Measurements from ENCODE around the gene ESRP2.
A peak's percentile ranks its signal among the peaks of the same experiment; 100 is the strongest.

Gene ESRP2

DNA sequence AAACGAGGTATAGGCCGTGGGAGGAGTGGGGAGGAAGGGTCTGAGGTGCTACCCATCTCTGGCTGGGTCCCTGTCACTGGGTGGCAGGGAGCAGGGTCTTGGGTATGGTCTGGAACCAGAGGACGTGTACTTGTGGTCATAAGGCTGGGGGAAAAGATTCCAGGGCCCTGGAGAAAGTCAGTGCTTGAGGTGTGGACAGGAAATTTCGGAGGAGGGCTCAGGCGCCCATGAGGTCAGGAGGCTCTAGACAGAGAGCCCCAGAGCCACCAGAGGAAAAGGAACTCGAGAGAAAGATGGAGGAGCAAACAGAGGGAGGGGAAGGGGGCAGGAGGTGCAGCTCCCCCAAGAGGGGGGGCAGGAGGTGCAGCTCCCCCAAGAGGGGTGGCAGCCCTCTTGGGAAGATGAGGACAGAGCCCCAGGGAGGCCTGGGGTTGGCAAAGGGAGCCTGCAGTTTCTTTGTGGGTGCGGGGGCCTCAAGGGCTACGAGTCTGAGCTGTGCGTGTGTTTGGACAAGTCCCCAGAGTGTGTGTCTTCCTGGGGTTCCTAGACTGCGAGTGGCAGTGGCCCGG is 27.7 kb upstream of the ESRP2 start:
- DNase-seq (ENCODE audit: low read depth) = no peak

DNA sequence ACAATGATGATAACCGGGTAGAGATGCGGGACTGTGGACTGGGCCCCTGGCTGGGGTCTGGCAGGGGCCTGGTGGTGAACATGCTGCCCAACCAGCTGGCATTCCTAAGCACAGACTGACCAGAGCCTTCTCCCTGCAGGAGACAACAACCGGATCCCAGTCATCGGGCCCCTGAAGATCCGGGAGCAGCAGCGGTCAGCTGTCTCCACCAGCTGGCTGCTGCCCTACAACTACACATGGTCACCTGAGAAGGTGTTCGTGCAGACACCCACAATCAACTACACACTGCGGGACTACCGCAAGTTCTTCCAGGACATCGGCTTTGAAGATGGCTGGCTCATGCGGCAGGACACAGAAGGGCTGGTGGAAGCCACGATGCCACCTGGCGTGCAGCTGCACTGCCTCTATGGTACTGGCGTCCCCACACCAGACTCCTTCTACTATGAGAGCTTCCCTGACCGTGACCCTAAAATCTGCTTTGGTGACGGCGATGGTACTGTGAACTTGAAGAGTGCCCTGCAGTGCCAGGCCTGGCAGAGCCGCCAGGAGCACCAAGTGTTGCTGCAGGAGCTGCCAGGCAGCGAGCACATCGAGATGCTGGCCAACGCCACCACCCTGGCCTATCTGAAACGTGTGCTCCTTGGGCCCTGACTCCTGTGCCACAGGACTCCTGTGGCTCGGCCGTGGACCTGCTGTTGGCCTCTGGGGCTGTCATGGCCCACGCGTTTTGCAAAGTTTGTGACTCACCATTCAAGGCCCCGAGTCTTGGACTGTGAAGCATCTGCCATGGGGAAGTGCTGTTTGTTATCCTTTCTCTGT is 23.3 kb upstream of the ESRP2 start:
- DNase-seq (ENCODE audit: low read depth) = peak; percentile 33

DNA sequence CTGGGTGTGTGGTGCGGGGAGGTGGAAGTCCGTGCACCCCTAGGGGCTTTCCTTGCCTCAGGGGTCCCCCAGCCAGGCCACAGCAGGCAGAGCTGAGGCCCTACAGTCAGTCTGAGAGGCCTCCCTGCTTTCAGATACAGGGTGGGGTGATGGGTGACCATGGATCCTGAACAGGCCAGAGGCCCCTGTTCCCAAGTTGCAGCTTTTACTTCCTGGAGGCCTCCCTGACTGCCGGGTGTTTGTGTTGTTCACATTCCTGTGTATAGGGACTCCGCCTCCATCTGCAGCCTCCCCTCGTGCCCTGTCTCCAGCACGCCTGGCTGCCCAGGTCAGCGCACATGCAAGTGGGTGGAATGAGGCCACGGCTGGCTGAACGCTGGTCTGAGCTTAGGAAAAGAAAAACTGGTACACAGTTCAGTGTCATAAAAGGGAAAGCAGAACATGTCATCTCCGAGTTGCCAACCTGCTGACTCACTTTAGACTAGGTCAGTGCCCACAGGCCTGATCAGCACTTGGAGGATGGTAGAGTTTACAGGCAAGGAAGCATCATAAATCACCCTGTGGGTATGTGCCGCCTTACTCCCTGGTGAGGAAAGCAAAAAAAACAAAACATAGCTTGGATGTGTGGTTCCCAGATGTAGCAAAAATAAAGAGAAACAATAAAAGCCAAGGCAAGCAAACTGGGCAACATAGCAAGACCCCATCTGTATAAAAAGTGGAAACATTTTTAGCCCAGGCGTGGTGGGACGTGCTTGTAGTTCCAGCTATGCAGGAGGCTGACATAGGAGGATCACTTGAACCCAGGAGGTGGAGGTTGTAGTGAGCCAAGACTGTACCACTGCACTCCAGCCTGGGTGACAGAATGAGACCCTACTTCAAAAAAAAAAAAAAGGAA is 22.2 kb upstream of the ESRP2 start:
- DNase-seq (ENCODE audit: low read depth) = peak; percentile 59

DNA sequence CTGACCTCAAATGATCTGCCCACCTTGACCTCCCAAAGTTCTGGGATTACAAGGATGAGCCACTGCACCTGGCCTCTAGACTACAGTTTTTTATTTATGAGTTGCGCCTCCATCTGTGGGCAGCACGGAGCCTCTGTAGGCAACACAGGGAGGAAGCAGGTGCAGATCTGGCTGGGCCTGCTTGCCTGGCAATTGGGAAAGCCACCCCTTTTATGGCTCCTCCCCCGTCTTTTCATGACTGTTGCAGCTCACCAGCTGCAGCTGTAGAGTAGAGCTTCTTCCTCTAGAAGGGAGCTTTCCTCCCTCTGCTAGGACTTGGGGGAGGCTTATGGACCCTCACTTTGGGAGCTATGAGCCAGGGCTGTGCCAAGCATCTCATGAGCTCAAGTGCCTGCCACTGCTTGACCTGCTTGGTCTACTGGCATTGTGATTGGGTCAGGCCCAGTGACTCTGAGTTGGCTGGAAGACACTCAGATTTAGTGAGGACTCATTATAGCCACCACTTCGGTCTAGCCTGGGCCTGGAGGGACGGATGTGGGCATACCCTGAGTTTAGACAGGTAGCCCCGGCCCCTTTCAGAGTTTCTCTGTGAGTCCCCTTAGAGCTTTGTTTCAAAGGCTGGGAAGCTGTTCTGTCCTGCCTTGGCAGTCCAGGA is 21.5 kb upstream of the ESRP2 start:
- no peak for DNase-seq (ENCODE audit: low read depth)

DNA sequence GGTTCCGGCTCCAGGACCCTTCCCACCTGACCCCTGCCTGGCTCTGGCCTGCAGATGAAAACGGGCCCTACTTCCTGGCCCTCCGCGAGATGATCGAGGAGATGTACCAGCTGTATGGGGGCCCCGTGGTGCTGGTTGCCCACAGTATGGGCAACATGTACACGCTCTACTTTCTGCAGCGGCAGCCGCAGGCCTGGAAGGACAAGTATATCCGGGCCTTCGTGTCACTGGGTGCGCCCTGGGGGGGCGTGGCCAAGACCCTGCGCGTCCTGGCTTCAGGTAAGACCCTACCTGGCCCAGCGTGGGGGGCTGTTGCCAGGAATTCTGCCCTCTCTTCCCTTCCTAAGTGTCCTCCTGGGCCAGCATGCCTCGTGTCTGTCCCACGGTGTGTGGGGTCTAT is 19.8 kb upstream of the ESRP2 start:
- no peak for DNase-seq (ENCODE audit: low read depth)

DNA sequence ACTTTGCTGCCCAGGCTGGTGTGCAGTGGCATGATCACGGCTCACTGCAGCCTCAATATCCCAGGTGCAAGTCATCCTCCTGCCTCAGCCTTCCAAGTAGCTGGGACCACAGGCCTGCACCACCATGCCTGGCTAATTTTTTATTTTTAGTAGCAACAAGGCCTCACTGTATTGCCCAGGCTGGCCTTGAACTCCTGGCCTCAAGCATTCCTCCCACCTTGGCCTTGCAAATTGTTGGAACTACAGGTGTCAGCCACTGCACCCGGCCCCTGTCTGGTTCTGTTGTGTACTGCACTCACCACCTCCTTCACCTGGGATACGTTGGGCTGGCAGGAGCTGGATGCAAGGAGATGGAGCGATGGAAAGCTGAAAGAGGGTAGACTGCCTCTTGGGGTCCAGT is 17.8 kb upstream of the ESRP2 start:
- no peak for DNase-seq (ENCODE audit: low read depth)

DNA sequence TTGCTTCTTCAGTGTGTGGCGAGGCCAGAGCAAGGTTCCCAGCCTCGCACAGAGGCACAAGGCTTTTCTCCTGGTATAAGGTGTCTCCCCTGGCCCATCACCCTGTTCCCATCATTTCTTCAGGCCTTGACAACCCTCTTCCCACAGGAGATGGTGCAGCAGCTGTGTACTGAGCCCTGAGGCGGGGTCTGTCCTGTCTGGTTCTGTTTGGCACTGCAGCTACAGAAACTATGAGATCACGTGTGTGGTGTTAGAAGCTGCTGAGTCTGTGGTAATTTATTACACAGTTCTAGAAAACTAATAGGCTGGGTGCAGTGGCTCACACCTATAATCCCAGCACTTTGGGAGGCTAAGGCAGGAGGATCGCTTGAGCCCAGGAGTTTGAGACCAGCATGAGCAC is 16.5 kb upstream of the ESRP2 start:
- DNase-seq (ENCODE audit: low read depth) = no peak

DNA sequence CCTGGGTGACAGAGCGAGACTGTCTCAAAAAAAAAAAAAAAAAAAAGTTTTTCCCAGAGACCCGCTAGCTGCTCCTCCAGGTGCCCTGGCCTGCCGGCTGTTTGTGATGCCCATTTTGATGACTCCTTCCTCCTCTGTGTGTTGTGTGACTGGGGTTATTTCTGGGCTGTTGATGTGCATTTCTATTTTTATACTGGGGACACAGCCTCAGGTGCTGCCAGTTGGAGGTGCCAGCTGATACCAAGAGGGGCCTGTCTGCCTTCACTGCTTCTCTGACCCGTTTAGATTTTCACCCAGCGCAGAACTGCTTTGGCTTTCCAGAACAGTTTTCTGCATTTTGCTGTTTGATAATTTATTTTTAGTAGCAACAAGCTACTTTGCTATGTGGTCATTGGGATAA is 15.9 kb upstream of the ESRP2 start:
- no peak for DNase-seq (ENCODE audit: low read depth)

DNA sequence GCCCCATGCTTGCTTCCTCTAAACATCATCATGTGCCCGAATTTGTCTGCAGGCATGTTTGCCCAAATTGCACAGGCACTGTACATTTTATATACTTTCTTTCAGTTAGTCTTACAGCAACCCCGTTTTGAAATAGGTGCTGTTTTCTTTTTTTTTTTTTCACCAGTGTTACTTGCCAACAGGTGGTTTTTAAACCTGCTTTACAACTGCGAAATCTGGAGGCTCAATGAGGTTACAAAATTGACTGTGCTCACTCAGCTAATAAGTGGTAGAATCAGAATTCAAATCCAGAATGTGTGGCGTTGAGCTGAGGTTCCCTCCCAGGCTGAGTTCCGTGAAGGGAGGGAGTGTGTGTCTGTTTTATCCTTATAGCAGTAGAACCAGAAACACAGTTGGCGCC is 15.0 kb upstream of the ESRP2 start:
- DNase-seq (ENCODE audit: low read depth) = no peak

DNA sequence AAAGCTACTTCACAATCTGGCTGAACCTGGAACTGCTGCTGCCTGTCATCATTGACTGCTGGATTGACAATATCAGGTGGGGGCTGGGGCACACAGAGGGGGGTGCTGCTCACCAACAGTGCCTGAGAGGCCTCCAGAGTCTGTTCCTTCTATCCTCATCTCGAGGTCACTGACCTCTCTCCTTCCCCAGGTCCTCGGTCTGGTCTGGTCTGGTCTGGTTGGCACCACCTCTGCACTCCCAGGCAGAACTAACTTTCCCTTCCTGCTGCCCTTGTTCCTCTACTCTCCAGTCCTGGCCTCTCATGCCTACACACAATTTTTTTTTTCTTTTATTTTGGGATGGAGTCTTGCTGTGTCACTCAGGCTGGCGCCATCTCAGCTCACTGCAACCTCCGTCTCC is 13.4 kb upstream of the ESRP2 start:
- DNase-seq (ENCODE audit: low read depth) = no peak

DNA sequence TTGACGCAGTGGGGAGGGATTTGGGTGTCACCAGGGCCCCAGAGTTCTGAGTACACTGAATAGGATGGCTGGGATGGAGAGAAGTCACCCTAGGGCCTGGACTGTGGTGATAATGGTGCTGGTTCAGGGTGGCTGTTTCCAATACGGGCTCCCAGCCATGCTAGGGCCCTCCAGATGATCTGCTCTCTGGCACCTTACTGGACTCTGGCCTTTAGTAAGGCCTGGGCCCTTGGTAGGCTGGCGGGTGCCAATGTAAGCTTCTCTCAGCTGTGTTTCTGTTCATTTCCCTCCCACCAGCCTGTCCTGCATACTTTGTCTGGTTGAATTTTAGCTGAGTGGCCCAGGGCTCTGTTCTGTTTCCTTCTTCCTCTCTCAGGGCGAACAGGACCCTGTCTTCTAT is 12.0 kb upstream of the ESRP2 start:
- DNase-seq (ENCODE audit: low read depth) = no peak

DNA sequence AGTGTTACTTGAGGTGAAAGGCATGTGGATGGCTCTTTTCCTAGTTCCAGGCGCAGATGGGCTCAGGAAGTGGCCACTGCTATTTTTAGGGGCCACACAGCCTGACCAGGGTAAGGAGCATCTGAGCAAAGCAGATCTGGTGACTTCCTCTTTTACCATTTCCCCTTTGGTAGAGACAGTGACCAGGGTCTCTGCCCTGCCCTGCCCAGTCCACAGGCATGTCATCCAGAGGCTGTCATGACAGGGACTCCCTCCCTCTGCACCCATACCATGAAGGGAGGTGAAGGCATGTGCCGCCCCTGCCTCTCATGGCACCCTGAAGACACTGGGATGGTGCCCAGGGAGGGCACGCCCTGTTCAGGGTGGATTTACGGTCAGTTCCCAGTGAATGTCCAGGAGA is 11.5 kb upstream of the ESRP2 start:
- no peak for DNase-seq (ENCODE audit: low read depth)

DNA sequence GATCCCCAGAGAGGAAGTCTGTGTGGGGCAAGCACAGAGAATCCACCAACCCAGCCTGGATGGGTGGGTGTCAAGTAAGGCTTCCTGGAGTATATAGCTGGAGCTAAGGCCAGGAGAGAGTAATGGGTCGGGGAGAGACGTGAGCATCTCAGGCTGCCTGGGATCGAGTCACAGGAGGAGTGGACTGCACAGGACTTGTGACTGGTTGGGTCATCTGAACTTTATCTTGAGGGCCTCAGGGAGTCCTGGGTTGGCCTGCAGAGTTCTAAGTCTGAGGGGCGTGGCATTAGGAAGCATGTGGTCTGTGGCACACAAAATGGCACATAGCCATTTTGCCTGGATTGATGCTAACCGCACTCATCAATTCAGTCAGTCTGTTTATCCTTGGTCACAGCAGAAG is 10.7 kb upstream of the ESRP2 start:
- DNase-seq (ENCODE audit: low read depth) = no peak

DNA sequence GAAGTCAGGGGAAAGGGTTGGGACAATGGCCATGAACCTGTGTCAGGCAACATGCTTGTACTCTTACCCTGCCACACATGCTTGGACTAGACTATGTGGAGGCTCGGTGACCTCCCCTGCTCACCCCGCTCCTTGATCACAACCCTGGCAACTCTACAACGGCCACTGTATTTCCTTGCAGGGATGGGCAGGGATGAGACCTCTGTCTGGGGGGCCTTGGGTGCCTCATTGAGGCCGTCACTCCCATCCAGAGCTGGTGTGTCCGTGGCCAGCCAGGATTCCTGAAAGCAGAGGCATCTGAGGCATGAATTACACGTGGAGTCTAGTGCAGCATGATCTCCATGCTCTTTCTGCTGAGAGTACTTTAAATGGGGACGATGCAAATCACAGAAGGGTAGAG is 10.2 kb upstream of the ESRP2 start:
- no peak for DNase-seq (ENCODE audit: low read depth)

DNA sequence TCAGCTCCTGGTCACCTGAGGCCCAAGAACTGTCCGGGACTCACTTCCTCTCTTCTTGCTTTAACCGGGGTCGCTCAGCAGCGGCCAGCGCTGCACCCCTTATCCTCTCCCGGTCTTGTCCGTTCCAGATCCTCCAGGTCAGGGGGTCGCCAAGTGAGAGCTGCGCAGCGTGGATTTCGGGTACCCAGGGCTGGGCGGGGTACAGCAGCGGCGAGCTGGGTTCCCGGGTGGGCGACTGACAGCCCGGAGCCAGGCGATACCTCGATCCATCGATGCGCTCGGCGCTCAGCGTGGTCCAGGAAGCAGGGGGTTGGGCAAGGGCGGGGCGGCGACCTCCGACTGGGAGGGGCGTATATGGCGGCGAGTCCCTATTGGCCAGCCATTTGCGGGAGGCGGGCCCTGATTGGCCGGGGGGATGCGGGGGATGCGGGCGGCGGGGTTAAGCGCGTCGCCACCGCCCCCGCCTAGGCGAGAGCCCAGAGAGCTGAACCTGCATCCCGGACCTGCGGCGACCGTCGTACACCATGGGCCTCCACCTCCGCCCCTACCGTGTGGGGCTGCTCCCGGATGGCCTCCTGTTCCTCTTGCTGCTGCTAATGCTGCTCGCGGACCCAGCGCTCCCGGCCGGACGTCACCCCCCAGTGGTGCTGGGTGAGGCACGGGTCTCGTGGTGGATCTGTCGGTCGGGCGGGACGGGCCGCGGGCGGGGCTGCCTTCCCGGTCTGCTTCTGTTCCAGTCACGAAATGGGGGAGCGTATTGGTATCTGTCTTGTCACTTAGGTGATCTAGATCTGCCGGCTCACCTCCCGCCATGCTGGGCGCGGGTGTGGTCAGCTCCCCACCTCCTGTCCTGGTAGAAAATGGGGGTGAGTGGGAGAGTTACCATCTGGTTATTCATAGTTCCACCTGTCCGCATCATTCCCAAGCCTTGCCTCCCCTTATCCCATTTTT is 9.3 kb upstream of the ESRP2 start, which contains the start of gene PLA2G15:
TSS of gene PLA2G15 (plus strand) at position 471 of the 951 bp plus-strand sequence. CDS start at position 525, 54 bp downstream.
- peak; percentile 96 for DNase-seq (ENCODE audit: low read depth)

DNA sequence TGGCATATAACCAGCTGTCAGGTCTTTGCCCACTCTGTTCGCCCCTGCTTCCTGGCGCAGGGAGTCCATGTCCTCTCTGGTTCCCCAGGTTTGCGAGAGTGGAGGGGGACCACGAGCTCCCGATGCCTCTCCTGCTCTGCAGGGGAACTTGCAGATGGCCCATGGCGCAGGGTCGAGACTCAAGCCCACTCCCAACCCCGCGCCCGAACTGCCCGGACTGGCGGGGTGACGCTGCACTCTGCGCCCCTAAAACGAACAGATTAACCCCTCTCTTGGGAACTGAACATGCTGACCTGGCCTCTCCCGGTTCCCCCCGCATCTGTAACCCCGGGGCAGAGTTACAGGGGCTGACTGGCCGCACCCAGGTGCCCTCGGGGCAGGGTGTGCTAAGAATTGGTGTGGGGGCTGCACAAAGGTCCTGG is 8.6 kb upstream of the ESRP2 start:
- DNase-seq (ENCODE audit: low read depth) = no peak

DNA sequence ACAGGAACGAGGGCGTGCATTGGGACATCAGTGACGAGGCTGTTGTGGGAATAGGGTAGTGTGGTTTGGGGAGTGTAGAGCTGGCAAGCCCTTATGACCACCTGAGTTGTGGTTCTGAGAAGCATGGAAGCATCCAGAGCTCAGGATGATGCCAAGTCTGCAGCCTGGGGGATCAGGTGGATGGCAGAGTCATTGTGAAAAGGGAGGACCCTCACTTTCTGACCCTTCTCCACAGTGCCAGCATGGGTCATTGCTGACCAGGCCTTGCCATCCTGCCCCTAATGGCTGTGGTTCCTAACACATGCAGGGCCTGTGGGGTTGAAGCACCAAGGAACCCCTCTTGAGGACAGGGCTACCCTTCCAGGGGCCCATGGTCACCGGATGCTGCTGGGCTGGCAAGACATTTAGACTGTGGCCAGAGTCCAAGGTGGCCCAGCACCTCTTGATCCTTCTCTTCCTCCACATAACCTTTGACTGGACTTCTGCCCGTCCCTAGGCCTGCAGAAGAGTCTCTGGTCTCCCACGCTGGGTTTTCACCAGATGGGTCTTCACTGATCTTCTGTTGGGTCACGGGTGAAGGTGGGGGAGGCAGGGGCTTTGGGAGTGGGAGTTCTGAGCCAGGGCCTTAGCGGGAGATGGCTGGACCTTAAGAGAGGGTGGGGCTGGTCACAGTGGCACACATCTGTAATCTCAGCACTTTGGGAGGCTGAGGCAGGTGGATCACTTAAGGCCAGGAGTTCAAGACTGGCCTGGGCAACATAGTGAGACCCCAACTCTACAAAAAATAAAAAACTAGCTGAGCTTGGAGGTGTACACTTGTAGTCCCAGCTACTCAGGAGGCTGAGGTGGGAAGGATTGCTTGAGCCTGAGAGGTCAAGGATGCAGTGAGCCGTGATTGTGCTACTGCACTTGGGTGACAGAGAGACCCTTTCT is 7.3 kb upstream of the ESRP2 start:
- no peak for DNase-seq (ENCODE audit: low read depth)

DNA sequence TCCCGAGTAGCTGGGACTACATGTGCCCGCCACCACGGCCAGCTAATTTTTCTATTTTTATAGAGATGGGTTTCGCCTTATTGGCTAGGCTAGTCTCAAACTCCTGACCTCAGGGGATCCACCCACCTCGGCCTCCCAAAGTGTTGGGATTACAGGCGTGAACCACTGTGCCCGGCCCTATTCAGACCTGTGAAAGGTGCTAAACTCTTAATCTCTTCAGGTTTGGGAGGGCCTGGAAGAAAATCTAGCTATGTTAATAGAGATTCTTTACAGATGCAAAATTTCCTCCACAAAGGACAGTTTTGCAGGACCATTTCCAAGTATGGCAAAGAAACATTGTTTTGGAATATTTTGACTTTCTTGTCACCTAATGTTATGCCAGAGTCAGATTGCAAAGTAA is 6.2 kb upstream of the ESRP2 start:
- no peak for DNase-seq (ENCODE audit: low read depth)

DNA sequence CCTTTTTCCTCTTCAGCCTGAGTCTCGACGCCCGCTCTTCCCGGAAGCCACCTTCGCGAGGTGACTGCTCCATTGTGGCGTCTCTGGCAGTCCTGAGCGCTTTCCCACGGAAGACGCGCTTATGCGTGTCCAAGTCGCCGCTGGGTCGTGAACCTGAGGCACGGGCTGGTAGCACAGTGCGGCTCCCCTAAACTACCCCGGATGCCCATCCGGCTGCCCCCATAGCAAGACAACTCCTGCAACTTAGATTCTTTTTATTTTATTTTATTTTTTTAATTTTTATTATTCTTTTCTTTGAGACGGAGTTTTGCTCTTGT is 2.1 kb upstream of the ESRP2 start:
- no peak for DNase-seq (ENCODE audit: low read depth)

Data from ELR (cell line).